A549 treated with Mapracorat at 1 μM for 4 hours (cell line): Measurements from ENCODE around the gene CHTF8. TPM values are rescaled to one million over a fixed set of nuclear protein-coding genes. Genes with fewer than 3 reads are reported as not detected.

Experiments used
- total RNA-seq: library from RNA; stranded (reverse); fragments of 200-300 nt; extraction: Qiagen RNA extraction; gene quantifications from 5 replicates; pipeline ENCODE4 v1.2.3, GENCODE V29; 2022

CHTF8 gene, protein sequence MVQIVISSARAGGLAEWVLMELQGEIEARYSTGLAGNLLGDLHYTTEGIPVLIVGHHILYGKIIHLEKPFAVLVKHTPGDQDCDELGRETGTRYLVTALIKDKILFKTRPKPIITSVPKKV
- total RNA-seq, result 108 to 127 TPM (median 126 TPM) in 5 replicates

DNA sequence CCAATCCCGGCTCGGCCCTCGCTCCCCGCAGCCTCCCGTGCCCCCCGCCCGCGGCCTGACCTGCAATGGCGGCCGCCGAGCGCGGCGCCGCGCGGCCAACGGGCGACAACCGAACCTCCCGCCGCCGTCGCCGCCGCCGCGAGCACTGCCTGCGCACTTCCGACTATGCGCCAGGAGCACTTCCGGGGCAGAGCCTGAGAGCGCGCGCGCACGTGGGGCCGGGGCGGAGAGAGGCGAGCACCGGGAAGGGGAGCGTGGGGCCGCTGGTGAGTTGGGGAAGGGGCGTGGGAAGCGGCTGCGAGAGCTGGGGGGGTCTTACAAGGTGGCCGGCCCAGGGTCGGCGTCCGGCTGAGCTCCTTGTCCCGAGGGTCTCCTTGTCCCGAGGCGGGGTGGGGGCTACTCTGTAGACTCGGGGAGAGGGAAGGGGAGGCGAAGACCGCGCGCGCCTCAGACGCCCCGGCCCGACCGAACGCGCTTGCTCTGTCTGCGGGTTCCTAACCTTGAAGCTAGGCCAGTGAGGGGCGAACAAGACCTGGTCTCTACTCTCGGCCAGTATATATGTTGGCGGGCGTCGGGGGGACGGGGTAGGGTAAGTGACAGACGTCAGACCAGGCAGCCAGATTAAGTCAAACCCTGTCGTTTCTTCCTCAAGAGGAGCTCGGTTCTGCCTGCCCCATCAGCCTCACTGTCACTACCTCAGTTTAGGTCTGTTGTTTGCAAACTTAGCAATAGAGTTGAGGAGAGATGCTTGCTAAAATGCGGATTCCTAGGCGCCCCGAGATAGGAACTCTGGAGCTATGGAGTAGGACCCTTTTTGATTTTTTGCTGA is at the start of gene CHTF8, which contains the start of gene UTP4:
Gene CHTF8 (minus strand): TSS at position 165 of the 829 bp plus-strand sequence. CDS start 11,130 bp downstream, outside the sequence.
Gene UTP4 (plus strand): TSS at position 226 of the 829 bp plus-strand sequence. CDS start 811 bp downstream, outside the sequence.

DNA sequence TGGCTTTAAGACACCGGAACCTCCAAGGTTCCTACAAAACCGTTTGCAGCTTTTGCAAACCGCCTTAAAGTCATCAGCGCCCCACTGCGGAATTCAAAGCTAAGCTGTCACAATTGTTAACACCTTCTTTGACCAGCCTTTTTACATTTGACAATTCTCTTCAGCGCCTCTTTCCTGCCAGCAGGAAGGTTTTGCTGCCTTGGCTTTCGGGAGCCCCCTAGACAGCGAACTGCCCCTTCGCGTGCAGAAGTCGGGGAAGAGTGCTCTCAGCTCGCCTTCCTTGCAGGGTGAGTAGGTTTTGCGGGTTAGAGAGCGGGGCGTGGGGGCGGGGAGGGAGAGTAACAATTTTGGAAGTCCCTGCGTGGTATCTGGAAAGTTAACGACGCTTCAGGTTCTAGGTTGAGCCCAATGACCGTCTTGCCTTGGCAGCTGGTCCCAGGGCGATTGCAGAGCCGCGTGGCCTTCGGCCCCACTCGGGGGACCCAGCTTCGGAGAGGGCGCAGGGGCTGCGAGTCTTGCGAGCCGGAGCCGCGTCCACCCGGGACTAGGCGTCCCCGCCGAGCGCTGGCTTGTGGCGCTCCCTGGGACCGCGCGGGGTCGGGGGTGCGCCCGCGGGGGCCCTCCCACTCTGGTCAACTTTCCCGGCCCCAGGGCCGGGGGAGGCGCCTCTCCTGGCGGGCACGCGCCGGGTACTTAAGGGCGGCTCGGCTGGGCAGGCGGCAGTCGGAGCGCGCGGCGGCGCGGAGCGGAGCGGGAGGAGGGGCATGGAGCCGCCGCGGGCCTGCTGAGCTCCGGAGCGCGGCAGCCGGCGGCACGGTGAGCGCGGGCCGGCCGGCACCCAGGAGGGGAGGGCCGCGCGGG is 26.7 kb downstream of the CHTF8 start, which contains the start of gene HAS3:
Gene HAS3 (plus strand): TSS at position 153 of the 861 bp plus-strand sequence. CDS start 3,743 bp downstream, outside the sequence.

Other genes starting within 250 kb of the CHTF8 start
- 38.4 to 52.3 TPM (median 45.9 TPM) in 5 replicates for gene HAS3, start 26.9 kb downstream of the CHTF8 start, total RNA-seq
- gene UTP4, start 61 bp upstream of the CHTF8 start, total RNA-seq, result 80.2 to 88.1 TPM (median 81.7 TPM) in 5 replicates
- 6.5 to 9.8 TPM (median 7.4 TPM) in 5 replicates for gene SNTB2, start 54.6 kb upstream of the CHTF8 start, total RNA-seq
- 30.5 to 32.2 TPM (median 31.7 TPM) in 5 replicates for gene VPS4A, start 178.8 kb upstream of the CHTF8 start, total RNA-seq
- 20.4 to 40.7 TPM (median 39.0 TPM) in 5 replicates for gene PDF, start 198.0 kb upstream of the CHTF8 start, total RNA-seq
- 18.7 to 26.1 TPM (median 25.7 TPM) in 5 replicates for gene COG8, start 207.0 kb upstream of the CHTF8 start, total RNA-seq
- 51.1 to 64.9 TPM (median 55.8 TPM) in 5 replicates for gene NIP7, start 207.2 kb upstream of the CHTF8 start, total RNA-seq
- not detected in 5 replicates for gene TMED6, start 219.2 kb upstream of the CHTF8 start, total RNA-seq